HFF-Myc (cell line): ENCODE measurements around the gene EIF2AK2.

ENCODE experiments used
- DNase-seq: peaks from one replicate; pipeline ENCODE4 v3.0.0-alpha.2; 2011; ENCODE audit warnings: low read depth; ENCODE audit errors: extremely low read depth
- H3K4me3 ChIP-seq: replicated peaks from 2 replicates; pipeline ENCODE4 v1.5.1; 2011; ENCODE audit warnings: low read depth, mild to moderate bottlenecking, control low read depth, low read length
- CTCF ChIP-seq: IDR thresholded peaks from 2 replicates; pipeline ENCODE4 v1.5.1; 2012; ENCODE audit warnings: mild to moderate bottlenecking, low read depth, low read length, control low read depth; ENCODE audit errors: missing control alignments

The EIF2AK2 gene

DNA sequence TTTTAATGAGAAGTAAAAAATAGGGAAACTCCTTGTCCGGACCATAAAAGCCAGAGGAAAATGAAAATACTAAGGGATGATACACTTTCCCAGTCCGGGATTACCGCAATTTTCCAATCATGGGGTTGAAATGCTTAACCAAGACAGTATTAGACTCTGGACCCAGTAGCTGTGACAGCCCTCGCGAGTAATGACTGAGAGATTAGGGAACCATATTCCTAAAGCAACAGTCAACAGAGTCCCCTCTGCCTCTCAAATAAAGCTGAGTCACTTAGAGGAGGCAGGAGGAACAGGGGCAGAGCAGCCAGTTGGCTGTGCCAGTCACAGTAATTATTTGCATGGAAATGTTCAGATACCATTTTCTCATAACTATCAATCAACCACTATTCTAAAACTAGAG lies 37.6 kb downstream of the EIF2AK2 start:
- H3K4me3 ChIP-seq = no peak overlapping the region
- no peak for TF ChIP-seq CTCF
- DNase-seq = no peak

DNA sequence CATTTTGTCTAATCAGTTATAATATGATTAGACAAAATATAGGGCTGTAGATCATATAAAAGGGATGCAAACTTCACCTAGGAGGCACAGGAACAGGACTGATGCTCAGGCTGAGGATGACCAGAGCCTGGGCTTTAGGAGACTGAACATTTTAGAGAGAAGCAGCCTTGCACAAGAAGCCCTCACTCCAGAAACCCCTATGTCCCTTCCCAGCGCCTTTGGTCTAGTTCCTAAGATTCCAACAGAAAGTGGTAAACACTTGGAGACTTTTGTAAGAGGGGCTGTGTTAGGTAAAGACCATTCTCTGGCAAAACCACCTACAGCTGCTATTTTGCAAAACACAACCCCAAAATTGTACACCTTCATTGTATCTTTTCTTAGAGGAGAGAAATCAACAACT lies 39.2 kb downstream of the EIF2AK2 start:
- DNase-seq = no peak
- TF ChIP-seq CTCF = no peak
- H3K4me3 ChIP-seq = no peak overlapping the region

- DNase-seq = no peak
- TF ChIP-seq CTCF = no peak
- no peak overlapping the region for H3K4me3 ChIP-seq
Measured at GRCh38 chr2:37111958-37112357, 44.8 kb downstream of the EIF2AK2 start.

DNA sequence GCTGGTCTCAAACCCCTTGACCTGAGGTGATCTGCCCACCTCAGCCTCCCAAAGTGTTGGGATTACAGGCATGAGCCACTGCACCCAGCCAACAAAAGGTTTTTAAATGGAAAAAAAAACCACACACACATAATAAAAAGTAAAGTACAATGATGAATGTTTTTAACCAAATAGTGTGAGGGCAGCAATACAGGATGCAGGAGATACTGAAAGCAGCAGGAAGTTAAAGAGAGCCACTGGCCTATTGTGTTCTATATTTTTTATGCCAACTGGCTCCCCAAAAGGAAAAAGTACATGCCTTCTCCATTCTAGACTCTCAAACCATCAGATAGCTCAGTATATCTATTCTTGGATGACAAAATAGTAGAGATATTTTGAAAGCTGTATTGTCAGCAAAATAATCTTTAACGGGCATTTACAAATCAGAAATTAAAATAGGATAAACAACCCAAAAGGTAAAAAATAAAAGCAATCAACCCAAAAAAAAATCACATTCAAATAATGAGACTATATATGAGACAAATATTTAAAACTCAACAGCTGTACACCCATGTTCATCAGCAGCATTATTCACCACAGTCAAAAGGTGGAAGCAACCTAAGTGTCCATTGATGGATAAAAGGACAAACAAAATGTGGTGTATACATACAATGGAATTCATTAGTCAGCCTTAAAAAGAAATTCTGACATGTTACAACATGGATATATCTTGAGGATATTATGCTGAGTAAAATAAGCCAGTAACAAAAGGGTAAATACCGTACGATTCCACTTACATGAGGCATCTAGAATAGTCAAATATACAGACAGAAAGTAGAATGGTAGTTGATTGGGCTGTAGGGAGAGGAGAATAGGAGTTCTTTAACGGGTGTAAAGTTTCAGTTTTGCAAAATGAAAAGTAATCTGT lies 46.2 kb downstream of the EIF2AK2 start:
- DNase-seq = no peak
- no peak overlapping the region for H3K4me3 ChIP-seq
- no peak for TF ChIP-seq CTCF

DNA sequence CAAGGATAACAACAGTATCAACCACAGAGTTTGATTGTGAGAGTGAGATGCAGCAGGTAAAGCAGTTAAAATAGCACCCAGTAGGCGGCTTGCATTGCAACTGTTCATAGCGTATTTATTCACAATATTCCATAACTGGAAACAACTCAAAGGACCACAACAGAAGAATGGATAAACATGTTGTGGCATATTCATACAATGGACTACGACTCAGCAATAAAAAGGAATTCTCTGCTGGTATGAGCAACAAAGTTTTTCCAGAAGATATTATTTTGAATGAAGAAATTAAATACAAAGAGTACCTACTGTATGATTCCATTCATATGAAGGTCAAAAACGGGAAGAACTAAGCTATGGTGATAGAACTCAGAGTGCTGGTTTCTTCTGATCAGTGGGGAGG lies 47.3 kb downstream of the EIF2AK2 start:
- no peak for DNase-seq
- no peak overlapping the region for H3K4me3 ChIP-seq
- no peak for TF ChIP-seq CTCF

GRCh38 chr2:37105150-37105549 lies 51.6 kb downstream of the EIF2AK2 start:
- H3K4me3 ChIP-seq = no peak overlapping the region

More at GRCh38 chr2:37105150-37105549, 51.6 kb downstream of the EIF2AK2 start:
- TF ChIP-seq CTCF = no peak
- DNase-seq = no peak
